Fibroblast of lung (primary cell): ENCODE data around the gene SDK2.

Experiments used
- CTCF ChIP-seq, 2 donors: IDR thresholded peaks in 1 of 2; conservative IDR thresholded peaks in 1 of 2; 1 replicate in 1 of 2; 2 replicates in 1 of 2; pipeline ENCODE4 v1.5.1; 2011 to 2012; ENCODE audit warnings: low read length in 2 of 2, control low read depth in 1 of 2, inconsistent platforms in 1 of 2, low read depth in 1 of 2, mild to moderate bottlenecking in 1 of 2
- EZH2 ChIP-seq: IDR thresholded peaks from 2 replicates; pipeline ENCODE4 v1.5.1; 2012; ENCODE audit warnings: low read length, control low read depth, mild to moderate bottlenecking; ENCODE audit errors: missing control alignments

GRCh38 chr17:73669771-73670170, 25.5 kb upstream of the SDK2 start:
- TF ChIP-seq CTCF (conservative IDR thresholded peaks at IDR 0.05 in 1 of 2, IDR thresholded peaks at IDR 0.05 in 1 of 2; ENCODE audit: low read depth in 1 of 2, low read length in 2 of 2), result no peak
- no peak for TF ChIP-seq EZH2
